GM08714 (cell line): ENCODE results near the gene KEAP1.
A peak's percentile ranks its signal among the peaks of the same experiment; 100 is the strongest.
"Not testable (repeated sequence)": the region's sequence is repeated elsewhere in the genome, so short reads cannot be mapped to it uniquely, and the experiment has no call there.

Experiments used
- H3K4me3 ChIP-seq: fragments of 200-500 bp; sonication (Bioruptor generic); 2 replicates; pipeline ENCODE4 v1.5.1; 2014; ENCODE audit warnings: mild to moderate bottlenecking, low read length, inconsistent platforms
- ZNF274 ChIP-seq: IDR thresholded peaks from 2 replicates; pipeline ENCODE4 v1.6.1; 2012; ENCODE audit warnings: mild to moderate bottlenecking, low read depth, low read length

KEAP1 gene

GRCh38 chr19:10486551-10486950, 16.6 kb downstream of the KEAP1 start:
- TF ChIP-seq ZNF274, result no peak
- no peak overlapping the region for H3K4me3 ChIP-seq

- H3K4me3 ChIP-seq, result peak overlapping the region; percentile 3; the same call in 1 of the 2 replicates
- no peak for TF ChIP-seq ZNF274
Observed at GRCh38 chr19:10478903-10479384, 24.2 kb downstream of the KEAP1 start.

GRCh38 chr19:10478476-10478875, 24.7 kb downstream of the KEAP1 start:
- no peak overlapping the region for H3K4me3 ChIP-seq
- TF ChIP-seq ZNF274, result no peak

DNA sequence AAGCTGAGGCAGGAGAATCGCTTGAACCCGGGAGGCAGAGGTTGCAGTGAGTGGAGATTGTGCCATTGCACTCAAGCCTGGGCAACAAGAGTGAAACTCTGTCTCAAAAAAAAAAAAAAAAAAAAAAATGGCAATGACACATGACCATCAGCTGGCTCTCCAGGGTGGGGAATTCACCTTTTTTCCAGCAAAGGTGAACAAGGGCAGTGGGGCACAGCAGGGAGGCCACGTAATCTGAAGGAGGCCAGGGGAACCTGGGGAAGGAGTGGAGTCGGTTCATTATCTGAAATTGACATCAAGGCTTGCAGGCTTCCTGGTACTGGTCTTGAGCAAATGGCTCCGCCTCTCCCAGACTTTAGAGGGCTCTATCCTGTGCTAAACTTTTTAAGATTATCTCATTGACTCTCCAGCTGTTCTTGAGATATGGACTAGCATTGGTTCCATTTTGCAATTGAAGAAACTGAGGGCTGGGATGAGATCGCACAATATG, 28.1 kb downstream of the KEAP1 start:
- no peak overlapping the region for H3K4me3 ChIP-seq
- no peak for TF ChIP-seq ZNF274

DNA sequence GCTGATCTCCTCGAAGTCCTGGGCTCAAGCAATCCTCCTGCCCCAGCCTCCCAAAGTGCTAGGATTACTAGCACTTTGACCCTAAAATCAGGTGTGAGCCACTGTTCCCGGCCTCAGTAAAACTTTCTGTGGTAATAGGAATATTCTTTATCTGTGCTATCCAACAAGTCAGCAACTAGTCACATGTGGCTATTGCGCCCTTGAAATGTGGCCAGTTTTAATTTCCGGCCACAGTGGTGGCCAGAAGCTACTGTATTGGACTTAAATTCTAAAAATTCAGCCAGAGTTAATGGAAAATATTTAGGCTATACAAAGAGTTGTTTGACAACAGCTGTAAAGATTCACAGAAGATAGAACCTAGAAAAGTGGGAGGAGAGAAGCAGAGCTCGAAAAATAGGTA, 30.0 kb downstream of the KEAP1 start:
- no peak for TF ChIP-seq ZNF274

DNA sequence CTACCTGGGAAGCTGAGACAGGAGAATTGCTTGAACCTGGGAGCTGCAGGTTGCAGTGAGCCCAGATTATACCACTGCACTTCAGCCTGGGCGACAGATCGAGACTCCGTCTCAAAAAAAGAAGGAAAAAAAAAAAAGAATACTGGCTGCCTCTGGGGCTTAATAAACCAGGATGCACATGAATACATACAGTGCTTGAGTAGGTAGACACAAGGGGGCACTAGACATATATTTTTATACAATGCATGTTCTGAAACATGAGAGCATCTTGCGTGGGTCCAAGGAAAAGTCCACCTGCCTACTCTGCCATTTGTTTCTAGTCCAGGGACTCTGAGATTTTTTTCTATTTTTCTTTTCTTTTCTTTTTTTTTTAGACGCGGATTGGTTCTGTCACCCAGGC, 31.2 kb downstream of the KEAP1 start:
- H3K4me3 ChIP-seq, result no peak overlapping the region
- no peak for TF ChIP-seq ZNF274

More for the DNA sequence above, 30.0 kb downstream of the KEAP1 start:
- H3K4me3 ChIP-seq, result no peak overlapping the region

DNA sequence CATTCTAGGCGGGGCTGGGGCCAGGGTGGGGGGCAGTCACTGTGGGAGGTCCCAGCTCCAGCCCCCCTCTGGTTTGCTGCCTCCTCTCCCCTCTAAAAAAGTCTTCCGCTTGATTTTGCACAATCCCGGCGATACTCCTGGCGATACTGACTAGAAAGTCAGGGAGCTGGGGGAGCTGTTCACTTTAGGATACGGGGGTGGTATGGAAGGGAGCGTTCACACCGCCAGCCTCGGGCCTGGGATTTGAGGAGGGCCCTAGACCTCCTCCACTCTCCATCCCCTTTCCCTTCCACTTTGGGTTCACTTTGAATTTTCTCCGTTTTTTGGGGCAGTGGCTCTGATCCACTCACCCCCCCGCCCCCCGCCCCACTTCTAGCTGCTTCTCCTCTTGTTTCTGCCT, 35.0 kb downstream of the KEAP1 start:
- no peak overlapping the region for H3K4me3 ChIP-seq
- no peak for TF ChIP-seq ZNF274

GRCh38 chr19:10467104-10467706, 36.0 kb downstream of the KEAP1 start:
- no peak for TF ChIP-seq ZNF274
- no peak overlapping the region for H3K4me3 ChIP-seq

- H3K4me3 ChIP-seq, result no peak overlapping the region
- no peak for TF ChIP-seq ZNF274
Observed at GRCh38 chr19:10464456-10464855, 38.7 kb downstream of the KEAP1 start.

- TF ChIP-seq ZNF274, result no peak
- no peak overlapping the region for H3K4me3 ChIP-seq
Observed at GRCh38 chr19:10462557-10462956, 40.6 kb downstream of the KEAP1 start.

DNA sequence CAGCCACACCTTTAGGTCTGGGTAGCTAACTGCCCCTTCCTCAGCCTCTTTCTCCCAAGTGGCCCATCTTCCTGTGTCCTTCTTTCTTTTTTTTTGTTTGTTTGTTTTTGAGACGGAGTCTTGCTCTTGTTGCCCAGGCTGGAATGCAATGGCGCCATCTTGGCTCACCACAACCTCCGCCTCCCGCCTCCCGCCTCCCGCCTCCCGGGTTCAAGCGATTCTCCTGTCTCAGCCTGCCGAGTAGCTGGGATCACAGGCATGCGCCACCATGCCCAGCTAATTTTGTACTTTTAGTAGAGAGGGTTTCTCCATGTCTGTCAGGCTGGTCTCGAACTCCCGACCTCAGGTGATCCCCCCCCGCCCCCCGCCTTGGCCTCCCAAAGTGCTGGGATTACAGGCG, 41.1 kb downstream of the KEAP1 start:
- not testable (repeated sequence) for H3K4me3 ChIP-seq

DNA sequence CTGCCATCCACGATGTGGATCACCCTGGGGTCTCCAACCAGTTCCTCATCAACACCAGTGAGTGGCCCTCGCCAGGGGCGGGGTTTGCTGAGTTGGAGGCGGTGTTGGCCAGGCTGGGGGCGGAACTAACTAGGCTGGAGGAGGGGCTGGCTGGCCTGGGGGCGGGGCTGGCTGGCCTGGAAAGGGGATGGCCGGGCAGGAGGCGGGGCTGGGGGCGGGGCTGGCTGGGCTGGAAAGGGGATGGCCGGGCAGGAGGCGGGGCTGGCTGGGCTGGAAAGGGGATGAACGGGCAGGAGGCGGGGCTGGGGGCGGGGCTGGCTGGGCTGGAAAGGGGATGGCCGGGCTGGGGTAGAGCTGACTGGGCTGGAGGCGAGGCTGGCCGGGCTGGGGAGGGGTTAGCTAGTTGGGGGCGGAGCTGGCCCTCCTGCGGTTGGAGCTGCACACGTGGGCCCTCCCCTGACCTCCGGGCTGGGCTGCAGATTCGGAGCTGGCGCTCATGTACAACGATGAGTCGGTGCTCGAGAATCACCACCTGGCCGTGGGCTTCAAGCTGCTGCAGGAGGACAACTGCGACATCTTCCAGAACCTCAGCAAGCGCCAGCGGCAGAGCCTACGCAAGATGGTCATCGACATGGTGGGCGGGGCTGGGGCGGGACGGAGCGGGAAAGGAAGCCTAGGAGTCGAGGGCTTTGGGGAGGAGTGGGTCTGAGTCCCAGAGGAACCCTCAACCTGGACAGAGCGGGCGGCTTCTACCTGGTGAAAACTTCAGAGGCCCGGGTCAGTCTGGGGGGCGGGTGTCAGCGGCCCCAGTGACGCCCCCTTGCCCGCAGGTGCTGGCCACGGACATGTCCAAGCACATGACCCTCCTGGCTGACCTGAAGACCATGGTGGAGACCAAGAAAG, 41.9 kb downstream of the KEAP1 start:
- H3K4me3 ChIP-seq, result peak overlapping the region; percentile 7; the same call in 1 of the 2 replicates
- TF ChIP-seq ZNF274, result no peak

- TF ChIP-seq ZNF274, result no peak
- no peak overlapping the region for H3K4me3 ChIP-seq
Observed at GRCh38 chr19:10460714-10461046, 42.5 kb downstream of the KEAP1 start.

DNA sequence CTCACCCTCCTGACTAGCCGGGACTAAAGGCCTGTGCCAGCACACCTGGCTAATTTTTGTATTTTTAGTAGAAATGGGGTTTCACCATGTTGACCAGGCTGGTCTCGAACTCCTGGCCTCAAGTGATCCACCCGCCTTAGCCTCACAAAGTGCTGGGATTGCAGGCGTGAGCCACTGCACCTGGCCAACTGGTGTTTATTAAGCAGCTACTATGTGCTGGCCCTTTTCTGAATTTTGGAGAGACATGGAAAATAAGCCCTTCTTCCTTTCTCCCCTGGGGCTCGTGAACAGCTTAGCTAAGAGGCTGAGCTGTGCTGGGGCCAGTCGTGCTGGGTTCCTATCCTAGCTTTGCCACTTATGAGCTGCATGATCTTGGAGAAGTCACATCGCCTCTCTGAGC, 44.4 kb downstream of the KEAP1 start:
- not testable (repeated sequence) for H3K4me3 ChIP-seq

GRCh38 chr19:10454267-10454666, 48.9 kb downstream of the KEAP1 start:
- no peak for TF ChIP-seq ZNF274
- H3K4me3 ChIP-seq, result no peak overlapping the region
